Mucosa of rectum (tissue), 2 donors: ENCODE data around the gene R3HDM2.

Experiments used
- H3K27ac ChIP-seq, 2 donors: one replicate each; pipeline ENCODE4 v1.7.0; 2013; ENCODE audit warnings: inconsistent platforms in 2 of 2, low read depth in 2 of 2, low read length in 2 of 2
- H3K27me3 ChIP-seq, 2 donors: one replicate each; pipeline ENCODE4 v1.7.0; 2013; ENCODE audit warnings: low read length in 2 of 2; ENCODE audit not compliant: control insufficient read depth in 2 of 2, insufficient read depth in 2 of 2
- H3K36me3 ChIP-seq, 2 donors: one replicate each; pipeline ENCODE4 v1.7.0; 2013; ENCODE audit warnings: low read length in 2 of 2; ENCODE audit not compliant: control insufficient read depth in 2 of 2, insufficient read depth in 2 of 2
- H3K4me1 ChIP-seq, 2 donors: one replicate each; pipeline ENCODE4 v1.7.0; 2013; ENCODE audit warnings: low read length in 2 of 2, mild to moderate bottlenecking in 1 of 2; ENCODE audit not compliant: control insufficient read depth in 2 of 2, insufficient read depth in 2 of 2
- H3K4me3 ChIP-seq, 2 donors: one replicate each; pipeline ENCODE4 v1.7.0; 2013; ENCODE audit warnings: low read length in 2 of 2
- H3K9ac ChIP-seq, 2 donors: one replicate each; pipeline ENCODE4 v1.7.0; 2013; ENCODE audit warnings: low read length in 2 of 2, low read depth in 1 of 2, mild to moderate bottlenecking in 1 of 2
- H3K9me3 ChIP-seq, 2 donors: one replicate each; pipeline ENCODE4 v1.7.0; 2013; ENCODE audit warnings: low read length in 2 of 2; ENCODE audit not compliant: control insufficient read depth in 2 of 2
- donor health status: healthy.
- donor health status: Normal muscosa, but diverticular disease.

The R3HDM2 gene

DNA sequence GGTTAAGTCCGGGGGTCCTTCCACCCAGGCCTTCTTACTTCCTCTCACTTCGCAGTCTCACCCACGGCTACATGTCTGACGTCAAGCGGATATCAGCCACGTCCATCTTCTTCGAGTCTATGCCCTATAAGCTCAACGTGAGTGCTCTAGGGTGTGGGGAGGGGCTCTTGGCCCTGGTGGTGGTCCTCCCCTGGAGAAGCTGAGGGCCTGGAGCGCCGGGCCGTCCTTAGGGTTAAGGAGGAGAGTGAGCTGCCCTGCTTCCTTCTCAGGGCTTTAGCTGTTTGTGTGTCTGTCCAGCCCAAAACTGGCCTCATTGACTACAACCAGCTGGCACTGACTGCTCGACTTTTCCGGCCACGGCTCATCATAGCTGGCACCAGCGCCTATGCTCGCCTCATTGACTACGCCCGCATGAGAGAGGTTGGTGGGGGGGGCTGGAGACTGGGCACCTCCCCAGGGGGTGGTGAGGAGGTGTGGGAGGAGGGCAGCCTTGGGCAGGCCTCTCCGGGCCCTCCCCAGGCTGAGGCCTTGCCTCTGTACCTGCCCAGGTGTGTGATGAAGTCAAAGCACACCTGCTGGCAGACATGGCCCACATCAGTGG lies 198.6 kb downstream of the R3HDM2 start:
- peaks cover 25 to 27% of the 10 kb centered on the region in 2 donors for H3K36me3 ChIP-seq
- no peaks in the 10 kb centered on the region for H3K9me3 ChIP-seq
- no peak overlapping the region for H3K9ac ChIP-seq
- peaks cover 18% of the 10 kb centered on the region in 2 donors for H3K4me1 ChIP-seq
- H3K4me3 ChIP-seq: no peak overlapping the region
- peaks cover 12 to 22% of the 10 kb centered on the region in 2 donors for H3K27me3 ChIP-seq
- no peak overlapping the region for H3K27ac ChIP-seq

DNA sequence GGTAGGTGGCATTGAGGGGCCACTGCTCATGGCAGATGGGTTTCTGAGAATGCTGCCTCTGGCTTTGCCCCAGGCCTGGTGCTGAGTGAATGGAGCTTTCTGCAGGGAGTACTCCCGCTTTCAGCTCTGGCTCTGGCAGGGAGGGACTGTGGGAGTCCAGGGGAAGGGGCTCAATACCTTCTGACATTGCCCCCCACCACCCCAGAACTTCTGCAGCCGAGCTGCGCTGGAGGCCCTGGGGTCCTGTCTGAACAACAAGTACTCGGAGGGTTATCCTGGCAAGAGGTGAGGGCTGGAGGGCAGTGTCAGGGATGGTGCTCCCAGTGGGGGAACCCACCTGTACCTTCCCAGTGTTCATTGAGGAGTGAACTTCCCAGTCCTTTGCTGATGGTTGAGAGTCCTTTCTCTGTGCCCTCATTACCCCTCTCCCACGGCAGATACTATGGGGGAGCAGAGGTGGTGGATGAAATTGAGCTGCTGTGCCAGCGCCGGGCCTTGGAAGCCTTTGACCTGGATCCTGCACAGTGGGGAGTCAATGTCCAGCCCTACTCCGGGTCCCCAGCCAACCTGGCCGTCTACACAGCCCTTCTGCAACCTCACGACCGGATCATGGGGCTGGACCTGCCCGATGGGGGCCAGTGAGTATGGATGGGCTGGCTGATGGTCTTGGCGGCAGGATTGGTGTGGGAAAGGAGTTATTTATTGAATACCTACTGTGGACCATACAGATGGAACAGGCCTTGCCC lies 199.4 kb downstream of the R3HDM2 start:
- no peak overlapping the region for H3K4me3 ChIP-seq
- H3K27ac ChIP-seq: no peak overlapping the region
- H3K27me3 ChIP-seq: peaks cover 11 to 19% of the 10 kb centered on the region in 2 donors
- peaks cover 25 to 27% of the 10 kb centered on the region in 2 donors for H3K36me3 ChIP-seq
- no peaks in the 10 kb centered on the region for H3K9me3 ChIP-seq
- no peak overlapping the region for H3K9ac ChIP-seq
- H3K4me1 ChIP-seq: peaks cover 20 to 21% of the 10 kb centered on the region in 2 donors

DNA sequence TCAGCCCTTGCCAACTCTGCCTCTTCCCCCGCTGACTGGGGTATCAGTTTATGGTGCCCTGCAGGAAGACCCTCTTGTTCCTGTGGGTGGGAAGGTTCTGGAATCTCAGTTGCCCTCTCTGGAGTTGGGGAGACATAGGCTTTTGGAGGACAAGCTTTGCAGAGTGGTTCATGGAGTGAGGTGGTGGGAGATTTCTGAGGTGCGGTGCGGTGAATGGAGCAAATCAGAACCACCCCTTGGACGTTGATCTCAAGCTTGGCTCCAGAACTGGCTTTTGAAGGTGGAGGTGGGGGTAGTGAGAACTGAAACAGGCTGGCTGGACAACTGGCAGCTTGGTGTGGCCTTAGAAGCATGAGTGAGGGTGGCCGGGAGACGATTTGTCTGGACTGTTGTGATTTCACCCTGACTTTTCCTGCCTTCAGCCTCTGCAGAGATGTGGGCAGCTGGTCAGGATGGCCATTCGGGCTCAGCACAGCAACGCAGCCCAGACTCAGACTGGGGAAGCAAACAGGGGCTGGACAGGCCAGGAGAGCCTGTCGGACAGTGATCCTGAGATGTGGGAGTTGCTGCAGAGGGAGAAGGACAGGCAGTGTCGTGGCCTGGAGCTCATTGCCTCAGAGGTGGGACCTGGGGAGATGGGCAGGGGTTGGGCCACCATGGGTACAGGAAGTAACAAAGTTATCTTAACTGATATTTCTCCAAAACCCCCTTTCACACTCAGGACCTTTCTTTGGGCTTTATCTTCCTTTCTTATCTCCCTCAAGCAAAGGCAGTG lies 200.3 kb downstream of the R3HDM2 start:
- Histone ChIP-seq H3K4me3 (peak overlapping the region; percentile 72 to 95), H3K27me3 (peaks cover 13 to 18% of the 10 kb centered on the region in 2 donors), H3K36me3 (peaks cover 25 to 27% of the 10 kb centered on the region in 2 donors), H3K9ac (peak overlapping the region; percentile 63 to 85), H3K27ac (no peak overlapping the region), H3K9me3 (no peaks in the 10 kb centered on the region), H3K4me1 (peaks cover 20 to 21% of the 10 kb centered on the region in 2 donors)

DNA sequence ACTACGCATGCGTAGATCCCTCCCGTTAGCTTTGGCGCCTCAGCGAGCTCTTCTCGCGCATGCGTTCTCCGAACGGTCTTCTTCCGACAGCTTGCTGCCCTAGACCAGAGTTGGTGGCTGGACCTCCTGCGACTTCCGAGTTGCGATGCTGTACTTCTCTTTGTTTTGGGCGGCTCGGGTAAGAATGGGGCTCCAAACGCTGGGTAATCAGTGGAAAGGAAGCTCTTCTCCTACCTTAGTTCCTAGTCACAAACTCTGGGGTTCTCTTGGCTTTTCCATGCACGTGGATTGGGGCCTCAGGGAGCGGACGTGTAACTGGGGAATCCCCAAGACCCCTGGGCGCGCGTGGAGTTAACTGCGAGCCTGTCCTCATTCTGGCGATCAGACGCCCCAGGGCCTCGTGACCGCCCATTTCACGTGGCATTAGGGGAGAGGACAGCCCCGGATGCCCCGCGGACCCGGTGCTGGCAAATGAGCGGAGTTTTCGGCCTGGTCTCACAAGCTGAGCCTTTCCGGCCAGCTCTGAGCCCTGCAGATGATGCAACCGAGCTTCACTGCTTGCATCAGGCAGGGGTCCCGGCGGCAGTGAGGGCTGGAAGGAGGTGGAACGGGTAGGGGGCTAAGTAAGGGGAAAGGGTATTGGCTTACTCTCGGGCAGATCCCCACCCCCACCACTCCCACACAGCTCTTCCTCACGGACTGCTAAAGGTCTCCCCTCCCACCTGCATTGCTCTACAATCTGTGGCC lies 201.0 kb downstream of the R3HDM2 start, which contains the start of gene SHMT2:
Gene SHMT2 (plus strand): TSS at position 78 of the 747 bp plus-strand sequence. CDS start 68 bp downstream, at position 146.
- H3K4me1 ChIP-seq: peaks cover 21 to 23% of the 10 kb centered on the region in 2 donors
- peak within 1 kb of the TSS; percentile 18 to 77 for H3K27ac ChIP-seq
- H3K4me3 ChIP-seq: peak within 1 kb of the TSS; percentile 72 to 95
- H3K9me3 ChIP-seq: no peaks in the 10 kb centered on the region
- peaks cover 25 to 27% of the 10 kb centered on the region in 2 donors for H3K36me3 ChIP-seq
- peaks cover 19 to 20% of the 10 kb centered on the region in 2 donors for H3K27me3 ChIP-seq
- H3K9ac ChIP-seq: peak within 1 kb of the TSS; percentile 63 to 85

DNA sequence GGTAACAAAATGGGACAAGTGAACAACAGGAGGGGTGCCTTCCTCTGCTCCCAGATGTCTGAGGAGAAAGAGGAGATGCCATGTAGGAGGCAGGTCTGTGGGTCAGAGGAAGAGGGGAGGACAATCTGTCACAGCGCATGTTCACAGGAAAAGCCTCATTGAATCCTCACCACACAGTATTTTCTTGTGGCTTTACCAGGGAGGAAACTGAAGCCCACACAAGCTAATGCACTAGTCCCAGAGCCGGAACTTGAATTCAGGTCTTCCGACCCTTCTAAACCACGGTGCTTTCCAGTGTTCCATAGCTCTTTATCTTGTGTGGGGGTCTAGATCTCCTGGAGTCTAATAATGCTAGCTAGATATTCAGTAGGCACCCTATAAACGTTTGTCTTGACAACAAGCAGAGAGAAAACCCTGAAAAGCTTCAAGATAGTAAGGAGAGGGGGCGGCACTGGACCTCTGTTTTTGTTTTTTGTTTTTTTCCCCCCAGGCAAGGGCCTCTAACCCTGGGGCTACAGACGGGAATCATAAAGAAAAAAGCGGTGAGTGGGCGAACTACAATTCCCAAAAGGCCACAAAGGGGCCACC lies 201.7 kb downstream of the R3HDM2 start:
- Histone ChIP-seq H3K27me3 (peaks cover 25 to 26% of the 10 kb centered on the region in 2 donors), H3K4me1 (peaks cover 21 to 23% of the 10 kb centered on the region in 2 donors), H3K9ac (peak overlapping the region; percentile 63 to 85)

DNA sequence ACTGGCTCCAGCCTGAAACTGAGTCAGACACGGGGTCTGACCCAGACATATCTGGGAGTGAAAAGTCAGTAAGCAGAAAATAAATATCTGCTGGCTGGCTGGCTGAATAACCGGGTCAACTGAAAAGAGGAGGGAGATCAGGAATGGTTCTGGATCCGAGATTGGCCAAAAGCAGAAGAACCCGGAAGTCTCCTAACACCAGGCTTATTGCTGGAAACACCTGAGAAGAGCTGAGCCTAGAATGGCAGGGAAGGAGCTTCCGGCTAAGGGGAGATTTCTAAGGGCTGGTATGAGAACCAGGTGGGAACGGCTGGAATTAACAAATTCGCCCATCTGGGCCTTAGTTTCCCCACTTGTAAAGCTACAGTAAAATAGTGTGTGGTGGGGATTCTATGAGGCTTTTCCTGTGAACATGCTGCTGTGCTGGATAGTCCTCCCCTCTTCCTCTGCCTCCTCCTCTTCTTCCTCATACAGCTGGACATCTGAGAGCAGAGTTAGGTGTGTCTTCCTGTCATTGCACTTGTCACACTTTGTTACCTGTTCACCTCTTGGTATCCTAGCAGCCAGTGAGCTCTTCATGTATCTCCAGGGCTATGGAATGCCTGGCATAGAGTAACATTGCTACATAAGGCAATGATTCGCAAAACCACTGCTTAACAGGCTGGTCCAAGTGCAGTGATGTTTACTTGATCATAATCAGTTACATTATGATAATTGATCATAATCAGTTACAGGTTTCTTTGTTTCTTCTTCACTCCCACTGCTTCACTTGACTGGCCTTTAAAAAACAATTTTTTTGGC lies 203.3 kb downstream of the R3HDM2 start:
- H3K9ac ChIP-seq: no peak overlapping the region
- peaks cover 21 to 23% of the 10 kb centered on the region in 2 donors for H3K4me1 ChIP-seq
- H3K4me3 ChIP-seq: no peak overlapping the region
- no peaks in the 10 kb centered on the region for H3K9me3 ChIP-seq
- peaks cover 39 to 42% of the 10 kb centered on the region in 2 donors for H3K27me3 ChIP-seq
- H3K36me3 ChIP-seq: peaks cover 6 to 8% of the 10 kb centered on the region in 2 donors
- H3K27ac ChIP-seq: no peak overlapping the region

More for the DNA sequence above, 201.7 kb downstream of the R3HDM2 start:
- H3K9me3 ChIP-seq: no peaks in the 10 kb centered on the region
- peak overlapping the region in 1 of 2 donors; percentile 77 for H3K27ac ChIP-seq
- H3K36me3 ChIP-seq: peaks cover 21 to 24% of the 10 kb centered on the region in 2 donors
- peak overlapping the region; percentile 72 to 95 for H3K4me3 ChIP-seq

DNA sequence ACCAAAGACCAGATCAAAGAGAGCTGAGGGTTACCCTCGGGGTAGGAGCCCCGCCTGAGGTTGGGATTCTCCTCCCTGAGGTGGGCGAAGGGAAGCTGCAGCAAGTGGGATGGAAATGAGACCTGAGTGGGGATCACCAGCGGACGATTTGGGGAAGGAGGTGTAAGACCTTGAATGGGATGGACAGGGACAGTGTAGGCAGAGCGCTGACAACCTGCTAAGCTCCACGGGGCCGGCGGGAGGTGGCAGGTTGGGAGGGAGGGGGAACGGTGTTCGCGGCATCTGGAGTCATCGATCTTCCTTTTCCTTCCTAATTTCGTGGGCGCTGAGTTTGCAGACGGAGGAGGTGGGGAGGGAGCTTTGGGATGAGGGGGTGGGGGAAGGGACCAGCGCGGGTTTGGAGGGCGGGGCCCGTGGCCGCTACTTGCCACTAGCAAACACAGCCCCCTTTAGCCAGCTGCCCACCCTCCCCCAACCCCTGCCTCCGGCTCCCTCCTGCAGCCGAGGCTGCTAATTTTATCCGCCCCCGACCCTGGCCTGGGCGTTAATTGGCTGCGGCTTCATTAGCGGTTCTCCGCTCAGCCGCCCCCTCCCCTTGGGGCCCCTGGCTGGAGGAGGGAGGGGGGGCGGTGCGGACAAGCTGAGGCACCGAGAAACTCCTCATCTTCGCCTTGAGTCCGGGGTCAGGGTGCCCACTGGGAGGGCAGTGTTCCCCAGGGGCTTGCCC lies 204.1 kb downstream of the R3HDM2 start:
- no peaks in the 10 kb centered on the region for H3K9me3 ChIP-seq
- H3K36me3 ChIP-seq: peaks cover 1 to 2% of the 10 kb centered on the region in 2 donors
- H3K4me3 ChIP-seq: no peak overlapping the region
- no peak overlapping the region for H3K9ac ChIP-seq
- H3K27ac ChIP-seq: no peak overlapping the region
- H3K27me3 ChIP-seq: peaks cover 46 to 49% of the 10 kb centered on the region in 2 donors
- H3K4me1 ChIP-seq: peaks cover 21 to 23% of the 10 kb centered on the region in 2 donors

DNA sequence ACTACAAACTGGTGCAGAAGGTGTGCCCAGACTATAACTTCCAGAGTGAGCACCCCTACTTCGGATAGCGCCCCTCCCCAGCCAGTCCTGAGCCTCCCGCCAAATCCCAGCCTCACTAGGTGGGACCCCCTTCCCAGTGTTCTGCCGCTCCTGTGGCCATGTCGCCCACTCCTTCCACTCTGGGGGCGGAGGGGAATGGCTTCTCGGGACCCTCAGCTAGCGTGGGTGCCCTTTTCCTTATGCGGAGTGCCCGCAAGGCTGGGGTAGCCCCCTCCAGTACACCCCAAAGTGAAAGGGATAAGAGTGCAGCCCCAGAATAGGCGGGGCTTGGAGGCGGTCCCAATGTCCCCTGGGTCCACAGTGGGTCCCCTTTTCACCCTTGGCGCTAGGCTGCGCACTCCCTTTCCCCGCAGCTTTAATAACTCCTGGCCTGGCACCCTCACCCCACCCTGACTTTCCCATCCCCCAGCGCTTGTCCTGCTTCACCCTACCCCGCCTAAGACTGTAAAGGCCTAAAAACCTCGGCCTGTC lies 205.1 kb downstream of the R3HDM2 start:
- no peak overlapping the region for H3K27ac ChIP-seq
- no peak overlapping the region for H3K9ac ChIP-seq
- peaks cover 21% of the 10 kb centered on the region in 2 donors for H3K4me1 ChIP-seq
- no peaks in the 10 kb centered on the region for H3K9me3 ChIP-seq
- H3K27me3 ChIP-seq: peaks cover 56 to 59% of the 10 kb centered on the region in 2 donors
- no peak overlapping the region for H3K4me3 ChIP-seq
- H3K36me3 ChIP-seq: no peaks in the 10 kb centered on the region
